CD8-positive, alpha-beta memory T cell (primary cell): ENCODE measurements around the gene MDFI. TPM values are rescaled to one million over a fixed set of nuclear protein-coding genes. Genes with fewer than 3 reads are reported as not detected.

Source experiments
- CTCF ChIA-PET: fragments of 350-600 bp; sonication (Branson Sonifier 250); formaldehyde crosslinking; loops from one replicate; lab custom pipeline; 2021; ENCODE audit warnings: antibody characterized with exemption; lab: Charles Lee
- POLR2A ChIA-PET: fragments of 350-600 bp; sonication (Branson Sonifier 250); formaldehyde crosslinking; loops from one replicate; lab custom pipeline; 2021; ENCODE audit warnings: antibody characterized with exemption; lab: Charles Lee
- DNase-seq, 5 donors: peaks; one replicate each; pipeline versions ENCODE4 v3.0.0 to v3.0.0-alpha.2; 2020 to 2022; ENCODE audit warnings: mixed read lengths in 1 of 5
- H3K27ac ChIP-seq: one replicate; pipeline ENCODE4 v1.7.0; 2013; ENCODE audit warnings: low read depth, mild to moderate bottlenecking, low read length, moderate library complexity
- H3K27me3 ChIP-seq: 2 replicates; pipeline ENCODE4 v1.7.0; 2013; ENCODE audit warnings: low read length, mild to moderate bottlenecking; ENCODE audit not compliant: insufficient read depth, poor library complexity, severe bottlenecking
- H3K36me3 ChIP-seq: 2 replicates; pipeline ENCODE4 v1.7.0; 2013; ENCODE audit warnings: mild to moderate bottlenecking, low read length, moderate library complexity; ENCODE audit not compliant: insufficient read depth
- H3K4me1 ChIP-seq: 2 replicates; pipeline ENCODE4 v1.7.0; 2013; ENCODE audit warnings: mild to moderate bottlenecking, low read length, moderate library complexity; ENCODE audit not compliant: insufficient read depth
- H3K4me3 ChIP-seq: 2 replicates; pipeline ENCODE4 v1.7.0; 2013; ENCODE audit warnings: mild to moderate bottlenecking, low read length
- H3K9me3 ChIP-seq: 2 replicates; pipeline ENCODE4 v1.7.0; 2013; ENCODE audit warnings: mild to moderate bottlenecking, low read length
- H3K27ac Mint-ChIP-seq, 8 donors: one replicate each; pipeline ENCODE4 v1.8.0; 2020 to 2021; ENCODE audit warnings: mixed read lengths in 8 of 8, mild to moderate bottlenecking in 6 of 8, inconsistent platforms in 3 of 8, moderate library complexity in 3 of 8
- H3K27me3 Mint-ChIP-seq, 2 donors: one replicate each; pipeline ENCODE4 v1.8.0; 2020 to 2021; ENCODE audit warnings: mixed read lengths in 2 of 2, mild to moderate bottlenecking in 1 of 2, moderate library complexity in 1 of 2
- H3K36me3 Mint-ChIP-seq, 3 donors: one replicate each; pipeline ENCODE4 v1.8.0; 2020 to 2021; ENCODE audit warnings: mixed read lengths in 3 of 3, inconsistent platforms in 1 of 3, mild to moderate bottlenecking in 1 of 3
- H3K4me1 Mint-ChIP-seq, 3 donors: one replicate each; pipeline ENCODE4 v1.8.0; 2020 to 2021; ENCODE audit warnings: mixed read lengths in 3 of 3, inconsistent platforms in 1 of 3, mild to moderate bottlenecking in 1 of 3
- H3K4me3 Mint-ChIP-seq, 7 donors: one replicate each; pipeline ENCODE4 v1.8.0; 2020 to 2021; ENCODE audit warnings: mixed read lengths in 7 of 7, mild to moderate bottlenecking in 6 of 7, moderate library complexity in 4 of 7, inconsistent platforms in 2 of 7
- H3K9me3 Mint-ChIP-seq, 5 donors: one replicate each; pipeline ENCODE4 v1.8.0; 2020 to 2022; ENCODE audit warnings: mixed read lengths in 5 of 5, mild to moderate bottlenecking in 3 of 5, moderate library complexity in 2 of 5, inconsistent platforms in 1 of 5
- polyA plus RNA-seq: library from polyadenylated mRNA; unstranded; fragments of 300-500 nt; fragmentation: Illumina TruSeq; gene quantifications from one replicate; pipeline ENCODE4 v1.2.3, GENCODE V29; 2021
- total RNA-seq, 2 experiments: library from RNA; stranded (reverse); gene quantifications; one replicate each; pipeline ENCODE4 v1.2.3, GENCODE V29; 2021

MDFI gene
- total and polyA plus RNA-seq, 3 experiments from 2014 or later: not detected

DNA sequence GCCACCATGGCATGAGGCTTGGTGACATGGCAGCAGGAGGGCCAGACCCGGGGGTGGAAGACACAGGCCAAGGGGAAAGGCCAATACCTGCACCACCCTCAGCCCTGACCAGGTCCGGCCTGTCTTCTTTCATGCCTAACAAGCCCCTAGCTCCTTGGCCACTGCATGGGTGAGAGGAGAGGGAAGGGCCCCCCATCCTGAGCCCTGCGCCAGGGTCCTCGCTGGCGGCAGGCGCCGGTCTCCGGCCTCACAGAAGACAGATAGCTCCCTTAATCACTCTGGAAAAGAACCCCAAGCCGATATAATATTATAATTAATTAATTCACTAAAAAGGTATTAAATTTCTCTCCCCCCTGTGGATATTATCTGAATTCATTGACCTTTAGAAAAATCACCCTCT lies 41.4 kb downstream of the MDFI start:
- Histone ChIP-seq H3K36me3 (no peaks in the 10 kb centered on the region), H3K9me3 (no peaks in the 10 kb centered on the region), H3K27me3 (peaks cover 4% of the 10 kb centered on the region), H3K4me3 (no peak overlapping the region), H3K4me1 (peaks cover 5% of the 10 kb centered on the region), H3K27ac (no peak overlapping the region)
- Mint-ChIP-seq H3K27ac (no peak overlapping the region), H3K9me3 (no peaks in the 10 kb centered on the region), H3K4me1 (peaks cover 4 to 16% (median 5%) of the 10 kb centered on the region in 3 donors), H3K36me3 (peaks cover 0 to 2% (median 0%) of the 10 kb centered on the region in 3 donors), H3K27me3 (peaks cover 6 to 39% of the 10 kb centered on the region in 2 donors), H3K4me3 (no peak overlapping the region)
- POLR2A ChIA-PET: no interaction called here
- CTCF ChIA-PET: interaction anchor here (1.3 to 1.4 kb wide), 2 partner anchors 9 to 311 kb away, joined by 3 to 4 read pairs; no protein-coding TSS in a partner anchor
- no peak for DNase-seq

DNA sequence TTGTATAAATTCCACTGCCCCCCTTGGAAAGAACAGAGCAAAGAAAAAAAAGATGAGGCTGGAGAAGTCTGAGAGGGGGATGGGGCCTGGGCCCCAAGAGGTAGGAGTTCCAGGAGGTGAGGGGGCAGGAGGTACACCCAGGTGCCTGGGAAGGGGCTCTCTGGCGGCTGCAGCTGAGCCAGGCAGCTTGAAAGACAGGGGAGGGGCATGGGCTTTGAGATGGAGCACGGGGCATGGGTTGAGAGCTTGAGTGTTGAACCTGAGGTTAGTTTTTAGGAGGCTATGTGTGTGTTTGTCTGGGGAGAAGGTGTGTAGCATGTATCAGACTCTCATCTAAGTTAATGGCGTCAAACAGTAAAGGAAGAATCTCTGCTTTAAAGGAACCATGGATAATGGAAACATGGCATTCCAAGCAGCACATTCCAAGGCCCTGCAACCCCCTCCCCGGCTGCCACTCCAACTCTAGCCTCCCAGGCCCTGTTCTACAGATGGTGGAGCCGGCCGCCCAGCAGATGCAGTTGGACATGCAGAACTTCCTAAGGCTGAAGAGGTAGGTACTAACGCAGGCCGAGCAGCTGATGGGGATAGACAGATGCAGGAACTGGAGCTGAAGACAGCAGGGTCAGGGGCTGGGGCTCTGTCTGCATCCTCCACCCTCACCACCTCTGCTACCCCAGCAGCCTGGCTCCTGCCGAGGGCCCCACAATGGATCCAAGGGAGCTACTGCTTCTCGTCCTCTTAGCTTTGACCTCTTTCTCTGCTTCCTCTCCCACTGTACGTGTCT lies 42.1 kb downstream of the MDFI start:
- no peak for DNase-seq
- Histone ChIP-seq H3K4me3 (no peak overlapping the region), H3K36me3 (no peaks in the 10 kb centered on the region), H3K9me3 (no peaks in the 10 kb centered on the region), H3K27ac (no peak overlapping the region), H3K27me3 (peaks cover 4% of the 10 kb centered on the region), H3K4me1 (peaks cover 5% of the 10 kb centered on the region)
- Mint-ChIP-seq H3K4me1 (peaks cover 4 to 16% (median 5%) of the 10 kb centered on the region in 3 donors), H3K27me3 (peaks cover 6 to 35% of the 10 kb centered on the region in 2 donors), H3K4me3 (no peak overlapping the region), H3K9me3 (no peaks in the 10 kb centered on the region), H3K36me3 (peaks cover 0 to 6% (median 0%) of the 10 kb centered on the region in 3 donors), H3K27ac (no peak overlapping the region)
- ChIA-PET POLR2A (no interaction called here), CTCF (interaction anchor here (1.3 to 2.5 kb wide), 3 partner anchors 9 to 312 kb away, joined by 3 to 17 read pairs (median 4); no protein-coding TSS in a partner anchor)

DNA sequence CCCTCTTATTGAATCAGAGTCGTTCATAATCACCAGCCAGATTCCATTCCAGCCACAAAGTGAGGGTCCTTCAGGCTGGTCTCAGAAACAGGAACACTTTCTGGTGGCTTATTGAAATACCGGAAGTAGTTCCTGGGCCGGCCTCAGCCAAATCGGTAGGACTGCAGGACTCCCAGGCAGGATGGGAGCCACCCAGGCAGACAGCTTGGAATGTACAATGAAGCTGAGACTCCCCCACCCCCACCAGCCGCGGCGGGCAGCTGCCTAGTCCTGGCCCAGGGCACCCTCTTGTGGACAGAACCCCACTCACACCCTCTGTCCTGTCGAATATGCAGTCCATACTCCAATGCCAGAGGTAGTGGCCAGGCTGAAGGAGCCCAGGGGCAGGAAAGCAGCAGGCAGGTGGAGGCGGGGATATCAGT lies 43.8 kb downstream of the MDFI start:
- Mint-ChIP-seq H3K4me3 (peak overlapping the region in 3 of 7 donors; percentile 26 to 74 (median 34)), H3K36me3 (peaks cover 0 to 19% (median 0%) of the 10 kb centered on the region in 3 donors), H3K27ac (no peak overlapping the region), H3K9me3 (no peaks in the 10 kb centered on the region), H3K4me1 (peaks cover 4 to 16% (median 5%) of the 10 kb centered on the region in 3 donors), H3K27me3 (peaks cover 3 to 20% of the 10 kb centered on the region in 2 donors)
- Histone ChIP-seq H3K4me3 (no peak overlapping the region), H3K36me3 (no peaks in the 10 kb centered on the region), H3K27ac (no peak overlapping the region), H3K4me1 (peaks cover 5% of the 10 kb centered on the region), H3K27me3 (peaks cover under 1% of the 10 kb centered on the region), H3K9me3 (no peaks in the 10 kb centered on the region)
- ChIA-PET CTCF (interaction anchor here (0.9 to 2.5 kb wide), 4 partner anchors 42 to 85 kb away, joined by 3 to 17 read pairs (median 4); no protein-coding TSS in a partner anchor), POLR2A (no interaction called here)
- peak; percentile 37 to 67 (median 45) for DNase-seq

DNA sequence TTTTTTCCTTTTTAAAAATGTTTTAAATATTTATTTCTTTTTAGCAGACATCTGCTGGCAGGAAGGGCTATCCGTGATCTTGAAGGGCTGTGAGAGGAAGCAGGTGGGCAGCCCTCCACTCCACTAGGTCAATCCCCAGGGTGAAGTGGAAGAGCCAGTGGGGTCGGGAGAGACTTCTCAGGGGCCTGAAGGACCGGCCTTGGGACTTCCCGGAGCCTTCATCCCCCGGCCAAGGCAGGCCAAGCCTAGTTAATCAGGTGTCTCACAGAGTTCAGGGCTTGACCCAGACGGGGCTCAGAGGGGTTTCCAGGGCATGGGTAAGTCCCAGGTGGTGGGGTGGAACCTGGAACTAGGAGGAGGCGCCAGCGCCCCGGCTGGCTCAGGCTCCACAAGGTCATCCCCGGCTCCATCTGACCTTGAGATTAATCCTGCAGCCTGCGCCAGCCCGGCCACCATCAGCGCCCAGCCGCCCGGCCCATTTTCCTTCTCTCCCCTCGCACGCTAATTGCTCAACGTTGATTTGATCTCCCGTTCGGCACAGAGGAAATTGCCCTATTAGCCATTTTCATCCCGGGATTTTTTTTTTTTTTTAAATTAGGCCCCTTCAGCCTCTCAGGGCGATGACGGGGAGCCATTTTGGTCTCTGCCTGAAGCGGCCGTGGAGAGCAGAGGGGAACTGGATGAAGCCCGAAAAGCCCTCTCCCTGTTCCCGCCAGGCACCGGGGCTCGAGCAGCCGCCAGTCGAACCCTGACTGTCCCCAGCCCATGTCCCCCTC lies 44.4 kb downstream of the MDFI start:
- Histone ChIP-seq H3K36me3 (no peaks in the 10 kb centered on the region), H3K27me3 (no peaks in the 10 kb centered on the region), H3K4me3 (peak overlapping the region; percentile 34), H3K9me3 (no peaks in the 10 kb centered on the region), H3K4me1 (peaks cover 5% of the 10 kb centered on the region), H3K27ac (no peak overlapping the region)
- CTCF ChIA-PET: interaction anchor here (0.8 to 5.1 kb wide), 31 partner anchors 8 to 387 kb away, joined by 3 to 30 read pairs (median 4); partner anchors contain the start of gene FRS3
- Mint-ChIP-seq H3K36me3 (peaks cover 0 to 26% (median 0%) of the 10 kb centered on the region in 3 donors), H3K27me3 (peaks cover 6 to 14% of the 10 kb centered on the region in 2 donors), H3K4me3 (peak overlapping the region in 6 of 7 donors; percentile 26 to 74 (median 44)), H3K4me1 (peaks cover 4 to 16% (median 5%) of the 10 kb centered on the region in 3 donors), H3K9me3 (no peaks in the 10 kb centered on the region), H3K27ac (no peak overlapping the region)
- POLR2A ChIA-PET: interaction anchor here (1.2 kb wide), 1 partner anchor 52 kb away, joined by 3 read pairs; no protein-coding TSS in a partner anchor
- no peak for DNase-seq

DNA sequence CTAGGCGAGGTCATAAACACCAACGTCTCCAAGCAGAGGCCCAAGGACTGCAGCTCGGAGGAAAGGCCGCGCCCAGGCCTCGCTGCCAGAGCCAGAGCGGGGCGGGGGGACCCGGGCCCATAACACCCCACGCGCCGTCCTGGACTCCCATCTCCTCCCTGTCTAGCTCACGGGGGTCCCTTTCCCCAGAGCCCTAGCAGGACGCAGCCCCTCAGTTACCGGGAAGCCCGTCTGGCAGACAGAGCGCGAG lies 44.9 kb downstream of the MDFI start:
- peaks cover 0 to 28% (median 0%) of the 10 kb centered on the region in 3 donors for H3K36me3 Mint-ChIP-seq
- Histone ChIP-seq H3K36me3 (no peaks in the 10 kb centered on the region), H3K4me3 (peak overlapping the region; percentile 34)

DNA sequence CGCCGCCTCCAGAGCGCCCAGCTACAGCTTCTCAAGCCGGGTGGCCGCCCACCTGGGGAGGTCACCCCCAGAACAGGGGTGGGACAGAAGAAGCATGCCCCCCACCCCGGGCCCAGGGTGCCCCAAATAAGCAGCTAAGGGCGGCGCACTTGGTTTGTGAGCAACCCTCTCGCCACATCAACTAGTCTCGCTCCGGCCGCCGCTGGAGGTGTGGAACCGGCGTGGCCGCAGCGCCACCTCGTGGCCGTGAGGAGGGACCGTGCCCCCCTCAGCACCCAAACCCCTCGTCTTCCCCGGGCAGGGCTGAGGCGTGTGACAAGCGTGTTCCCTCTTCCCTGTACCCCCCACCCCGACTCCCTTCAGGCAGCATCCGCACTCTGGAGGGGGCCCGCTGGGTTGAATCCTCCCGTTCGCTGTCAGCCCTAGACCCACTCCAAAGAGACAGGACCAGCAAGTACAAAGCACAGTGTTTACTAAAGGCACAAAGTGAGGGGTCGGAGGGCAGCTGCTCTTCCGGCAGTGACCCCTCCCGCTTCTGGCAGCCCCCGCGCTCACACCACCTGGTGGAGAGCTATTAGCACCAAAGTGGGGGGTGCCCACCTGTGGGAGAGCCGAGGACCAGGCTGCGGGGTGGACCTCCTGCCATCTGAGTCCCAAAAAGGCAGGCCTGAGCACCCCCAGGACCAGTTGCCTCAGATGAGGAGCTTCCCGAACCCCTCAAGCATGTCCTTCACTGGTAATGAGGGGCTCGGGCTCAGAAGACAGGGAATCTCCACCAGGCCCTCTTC lies 45.4 kb downstream of the MDFI start:
- Mint-ChIP-seq H3K4me3 (peak overlapping the region in 6 of 7 donors; percentile 32 to 74 (median 50)), H3K36me3 (peaks cover 0 to 32% (median 0%) of the 10 kb centered on the region in 3 donors), H3K27ac (peak overlapping the region in 3 of 8 donors; percentile 24 to 37 (median 24)), H3K9me3 (no peaks in the 10 kb centered on the region), H3K4me1 (peaks cover 4 to 16% (median 5%) of the 10 kb centered on the region in 3 donors), H3K27me3 (peaks cover 6 to 11% of the 10 kb centered on the region in 2 donors)
- POLR2A ChIA-PET: interaction anchor here (1.2 kb wide), 1 partner anchor 51 kb away, joined by 3 read pairs; no protein-coding TSS in a partner anchor
- peaks cover 5% of the 10 kb centered on the region for H3K4me1 ChIP-seq
- H3K36me3 ChIP-seq: no peaks in the 10 kb centered on the region
- H3K27ac ChIP-seq: no peak overlapping the region
- H3K9me3 ChIP-seq: no peaks in the 10 kb centered on the region
- H3K4me3 ChIP-seq: peak overlapping the region; percentile 34
- CTCF ChIA-PET: interaction anchor here (0.8 to 5.1 kb wide), 32 partner anchors 9 to 388 kb away, joined by 3 to 30 read pairs (median 4); partner anchors contain the start of gene FRS3
- DNase-seq: peak; percentile 58 to 81 (median 69)
- no peaks in the 10 kb centered on the region for H3K27me3 ChIP-seq

More for the DNA sequence above, 44.9 kb downstream of the MDFI start:
- POLR2A ChIA-PET: interaction anchor here (1.2 kb wide), 1 partner anchor 51 kb away, joined by 3 read pairs; no protein-coding TSS in a partner anchor
- Histone ChIP-seq H3K27ac (no peak overlapping the region), H3K9me3 (no peaks in the 10 kb centered on the region), H3K4me1 (peaks cover 5% of the 10 kb centered on the region), H3K27me3 (no peaks in the 10 kb centered on the region)
- Mint-ChIP-seq H3K4me3 (peak overlapping the region in 4 of 7 donors; percentile 40 to 74 (median 54)), H3K27ac (peak overlapping the region in 1 of 8 donors; percentile 24), H3K4me1 (peaks cover 4 to 16% (median 5%) of the 10 kb centered on the region in 3 donors), H3K9me3 (no peaks in the 10 kb centered on the region), H3K27me3 (peaks cover 6 to 14% of the 10 kb centered on the region in 2 donors)
- CTCF ChIA-PET: interaction anchor here (0.8 to 5.1 kb wide), 29 partner anchors 8 to 387 kb away, joined by 3 to 30 read pairs (median 4); partner anchors contain the start of gene FRS3
- no peak for DNase-seq
